GM21360 (cell line): Measurements from ENCODE around the gene NKD2.

Experiments
- ATAC-seq: cut with Tn5 transposase; IDR thresholded peaks from one replicate; pipeline ENCODE4 v1.9.1; 2021; ENCODE audit warnings: mild to moderate bottlenecking, moderate library complexity; ENCODE audit not compliant: unreplicated experiment

Gene NKD2

DNA sequence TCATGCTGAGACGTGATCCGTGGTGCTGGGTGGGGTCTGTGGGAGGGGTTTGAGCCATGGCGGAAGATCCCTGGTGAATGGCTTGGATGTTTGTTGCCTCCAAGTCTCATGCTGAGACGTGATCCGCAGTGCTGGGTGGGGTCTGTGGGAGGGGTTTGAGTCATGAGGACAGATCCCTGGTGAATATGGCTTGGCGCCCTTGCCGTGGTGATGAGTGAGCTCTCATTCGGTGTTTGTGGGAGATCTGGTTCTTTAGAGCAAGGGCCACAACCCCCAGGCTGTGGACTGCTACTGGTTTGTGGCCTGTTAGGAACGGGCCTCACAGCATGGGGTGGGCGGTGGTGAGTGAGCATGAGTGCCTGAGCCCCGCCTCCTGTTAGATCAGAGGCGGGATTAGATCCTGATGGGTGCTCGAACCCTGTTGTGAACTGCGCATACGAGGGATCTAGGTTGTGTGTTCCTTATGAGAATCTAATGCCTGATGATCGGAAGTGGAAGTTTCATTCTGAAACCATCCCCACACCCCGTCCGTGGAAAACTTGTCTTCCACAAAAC lies 31.2 kb downstream of the NKD2 start:
- no peak for ATAC-seq

DNA sequence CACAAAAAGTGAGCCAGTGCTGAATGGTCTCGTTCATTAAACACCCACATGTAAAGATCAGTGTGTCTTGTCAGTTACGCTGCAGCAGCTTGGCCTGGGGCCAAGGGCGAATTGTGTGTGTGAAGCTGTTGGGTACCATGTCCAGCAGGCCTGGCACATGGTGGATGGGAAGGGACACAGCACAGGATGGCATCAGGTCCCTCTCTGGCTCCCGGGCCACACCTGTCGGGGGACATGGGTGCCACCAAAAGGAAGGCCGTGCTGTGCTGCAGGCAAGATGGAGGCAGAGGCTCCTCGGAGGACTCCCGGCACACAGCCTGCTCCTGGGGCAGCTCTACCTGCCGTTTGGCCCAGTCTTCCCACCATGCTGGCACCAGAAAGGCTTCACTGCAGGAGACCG lies 32.0 kb downstream of the NKD2 start:
- no peak for ATAC-seq

- no peak for ATAC-seq
Measured at GRCh38 chr5:1041225-1042143, 32.9 kb downstream of the NKD2 start.

DNA sequence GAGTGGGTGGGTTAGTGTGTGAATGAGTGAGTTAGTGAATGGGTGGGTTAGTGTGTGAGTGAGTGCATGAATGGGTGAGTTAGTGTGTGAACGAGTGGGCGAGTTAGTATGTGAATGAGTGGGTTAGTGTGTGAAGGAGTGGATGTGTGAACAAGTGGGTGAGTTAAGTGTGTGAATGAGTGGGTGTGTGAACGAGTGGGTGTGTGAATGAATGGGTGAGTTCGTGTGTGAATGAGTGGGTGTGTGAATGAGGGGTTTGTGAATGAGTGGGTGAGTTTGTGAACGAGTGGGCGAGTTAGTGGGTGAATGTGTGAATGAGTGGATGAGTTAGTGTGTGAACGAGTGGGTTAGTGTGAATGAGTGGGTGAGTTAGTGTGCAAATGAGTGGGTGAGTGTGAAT lies 34.0 kb downstream of the NKD2 start:
- no peak for ATAC-seq

DNA sequence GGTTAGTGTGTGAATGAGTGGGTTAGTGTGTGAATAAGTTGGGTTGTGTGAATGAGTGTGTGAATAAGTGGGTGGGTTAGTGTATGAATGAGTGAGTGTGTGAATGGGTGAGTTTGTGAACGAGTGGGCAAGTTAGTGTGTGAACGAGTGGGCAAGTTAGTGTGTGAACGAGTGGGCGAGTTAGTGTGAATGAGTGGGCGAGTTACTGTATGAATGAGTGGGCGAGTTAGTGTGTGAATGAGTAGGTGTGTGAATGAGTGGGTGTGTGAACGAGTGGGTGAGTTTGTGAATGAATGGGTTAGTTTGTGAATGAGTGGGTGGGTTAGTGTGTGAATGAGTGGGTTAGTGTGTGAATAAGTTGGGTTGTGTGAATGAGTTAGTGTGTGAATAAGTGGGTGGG lies 34.7 kb downstream of the NKD2 start:
- ATAC-seq, result no peak

- ATAC-seq, result no peak
Measured at GRCh38 chr5:1044117-1044516, 35.5 kb downstream of the NKD2 start.

GRCh38 chr5:1045960-1046560 lies 37.5 kb downstream of the NKD2 start:
- no peak for ATAC-seq

DNA sequence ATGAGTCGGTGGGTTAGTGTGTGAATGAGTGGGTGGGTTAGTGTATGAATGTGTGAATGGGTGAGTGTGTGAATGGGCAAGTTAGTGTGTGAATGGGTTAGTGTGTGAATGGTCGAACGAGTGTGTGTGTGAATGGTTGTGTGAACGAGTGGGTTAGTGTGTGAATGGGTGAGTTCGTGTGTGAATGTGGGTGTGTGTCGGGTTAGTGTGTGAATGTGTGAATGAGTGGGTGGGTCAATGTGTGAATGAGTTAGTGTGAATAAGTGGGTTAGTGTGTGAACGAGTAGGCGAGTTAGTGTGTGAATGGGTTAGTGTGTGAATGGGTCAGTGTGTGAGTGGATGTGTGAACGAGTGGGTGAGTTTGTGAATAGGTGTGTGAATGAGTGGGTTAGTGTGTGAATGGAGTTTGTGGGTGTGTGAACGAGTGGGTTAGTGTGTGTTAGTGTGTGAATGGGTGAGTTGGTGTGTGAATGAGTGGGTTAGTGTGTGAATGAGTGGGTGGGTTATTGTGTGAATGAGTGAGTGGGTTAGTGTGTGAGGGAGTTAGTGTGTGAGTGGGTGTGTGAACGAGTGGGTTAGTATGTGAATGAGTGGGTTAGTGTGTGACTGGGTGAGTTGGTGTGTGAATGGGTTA lies 38.8 kb downstream of the NKD2 start:
- no peak for ATAC-seq

DNA sequence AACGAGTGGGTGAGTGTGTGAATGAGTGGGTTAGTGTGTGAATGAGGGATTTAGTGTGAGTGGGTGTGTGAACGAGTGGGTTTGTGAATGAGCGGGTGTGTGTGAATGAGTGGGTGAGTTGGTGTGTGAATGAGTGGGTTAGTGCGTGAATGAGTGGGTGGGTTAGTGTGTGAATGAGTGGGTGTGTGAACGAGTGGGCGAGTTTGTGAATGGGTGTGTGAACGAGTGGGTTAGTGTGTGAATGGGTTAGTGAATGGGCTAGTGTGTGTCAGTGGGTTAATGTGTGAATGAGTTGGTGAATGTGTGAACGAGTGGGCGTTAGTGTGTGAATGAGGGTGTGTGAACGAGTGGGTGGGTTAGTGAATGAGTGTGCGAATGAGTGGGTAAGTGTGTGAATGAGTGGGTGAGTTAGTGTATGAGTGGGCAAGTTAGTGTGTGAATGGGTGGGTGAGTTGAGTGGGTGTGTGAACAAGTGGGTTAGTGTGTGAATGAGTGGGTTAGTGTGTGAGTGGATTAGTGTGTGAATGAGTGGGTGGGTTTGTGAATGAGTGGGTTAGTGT lies 39.6 kb downstream of the NKD2 start:
- ATAC-seq, result no peak

DNA sequence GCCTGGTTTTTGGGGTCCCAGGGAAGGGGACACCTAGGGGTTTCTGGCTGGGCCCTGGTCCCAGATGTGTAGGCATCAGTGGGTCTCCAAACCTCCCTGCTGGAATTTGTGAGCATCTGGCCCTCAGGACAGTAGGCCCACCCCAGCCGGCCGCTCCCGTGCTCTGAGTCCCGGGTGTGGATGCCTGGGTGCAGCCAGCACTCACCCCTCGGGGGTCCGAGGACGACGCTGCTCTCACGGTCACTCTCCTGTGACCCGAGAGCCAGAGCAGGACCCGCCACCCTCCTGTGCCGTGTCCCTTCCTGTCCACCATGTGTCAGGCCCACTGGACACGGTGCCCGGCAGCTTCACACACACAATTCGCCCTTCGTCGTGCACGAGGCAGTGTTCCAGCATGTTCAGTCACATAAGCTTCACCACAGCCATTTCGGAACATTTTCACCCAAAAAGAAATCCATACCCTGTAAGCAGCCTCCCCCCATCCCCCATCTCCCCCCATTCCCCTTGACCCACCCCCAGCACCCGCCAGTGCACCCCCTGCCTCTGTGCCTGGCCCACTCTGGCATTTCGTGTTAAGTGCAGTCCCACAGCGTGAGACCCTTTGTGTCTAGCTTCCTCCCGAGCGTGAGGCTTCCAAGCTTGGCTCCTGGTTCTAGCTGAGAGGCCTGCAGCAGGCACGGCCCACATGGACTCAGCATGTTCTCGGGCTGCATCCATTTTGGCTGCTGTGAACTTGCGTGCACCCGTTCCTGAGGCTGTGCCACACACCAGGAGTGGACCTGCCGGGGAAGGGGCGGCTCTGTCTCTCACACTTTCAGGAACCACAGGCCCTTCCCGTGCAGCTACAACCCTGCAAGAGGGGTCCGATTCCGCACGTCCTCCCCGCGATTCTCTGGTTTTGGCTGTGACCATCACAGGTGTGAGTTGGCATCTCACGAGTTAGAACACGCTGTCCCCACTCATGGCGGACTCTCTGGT lies 40.5 kb downstream of the NKD2 start:
- no peak for ATAC-seq

GRCh38 chr5:1050423-1051365 lies 42.1 kb downstream of the NKD2 start:
- no peak for ATAC-seq

- no peak for ATAC-seq
Measured at GRCh38 chr5:1051366-1051720, 42.7 kb downstream of the NKD2 start.

GRCh38 chr5:1052076-1052475 lies 43.5 kb downstream of the NKD2 start:
- no peak for ATAC-seq

DNA sequence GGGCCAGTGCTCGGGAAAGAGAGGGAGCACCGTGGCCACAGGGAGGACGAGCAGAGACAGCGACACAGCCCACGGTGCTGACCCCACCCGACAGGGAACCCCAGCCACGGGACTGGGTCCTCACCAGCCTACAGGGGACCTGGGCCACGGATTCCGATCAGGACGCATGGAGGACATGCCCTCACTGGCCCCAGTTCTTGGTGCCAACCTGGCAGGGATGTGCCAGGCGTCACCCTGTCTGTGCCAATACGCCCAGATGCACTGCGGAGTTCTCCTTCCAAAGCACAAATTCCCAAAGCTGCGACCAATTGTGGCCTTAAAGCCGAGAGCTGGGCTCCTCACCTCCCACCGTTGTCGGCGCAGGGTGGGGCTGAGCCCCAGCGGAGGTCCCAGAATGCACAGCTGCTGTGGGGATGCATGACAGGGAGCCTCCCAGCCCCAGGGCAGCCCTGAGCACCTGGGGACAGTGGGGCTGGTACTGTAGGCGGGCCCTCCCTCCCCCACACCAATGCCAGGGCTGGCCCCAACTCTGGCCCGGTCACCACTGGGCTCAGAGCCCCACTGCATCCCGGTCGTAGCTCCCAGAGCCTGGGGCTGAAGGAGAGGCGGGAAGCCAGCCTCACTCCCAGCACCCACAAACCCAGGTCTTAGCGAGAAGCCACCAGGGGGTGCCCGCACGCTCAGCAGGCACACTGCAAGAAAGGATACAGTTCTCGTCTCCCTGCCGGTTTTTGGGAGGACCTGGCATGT lies 44.2 kb downstream of the NKD2 start:
- ATAC-seq, result no peak

DNA sequence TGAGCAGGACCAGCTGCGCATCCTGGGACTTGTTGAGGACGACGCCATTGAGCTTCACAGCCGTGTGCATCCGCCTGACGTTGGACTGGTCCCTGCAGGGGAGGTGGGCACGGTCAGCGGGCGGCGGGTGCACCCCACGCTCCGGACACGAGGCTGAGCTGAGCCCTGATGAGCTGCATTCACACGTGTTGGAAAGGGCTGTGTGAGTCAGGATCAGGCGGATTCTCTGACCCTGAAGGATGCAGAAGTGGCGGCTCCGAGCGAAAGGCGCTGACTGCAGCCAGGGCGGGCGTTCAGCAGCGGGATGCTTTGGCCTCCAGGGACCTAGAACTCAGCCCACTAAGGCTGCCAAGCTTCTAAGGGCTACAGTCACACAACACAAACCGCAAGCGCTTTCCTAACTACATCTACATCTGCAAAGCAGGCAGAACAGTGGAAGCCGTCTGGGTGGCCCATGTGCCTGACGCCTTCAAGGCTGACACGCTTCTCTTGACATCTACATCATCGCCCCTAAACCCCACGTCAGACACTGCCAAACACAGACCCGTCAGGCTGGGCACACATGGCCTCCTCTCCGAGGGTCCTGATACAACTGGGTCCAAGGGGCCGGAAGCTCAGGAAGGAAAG lies 44.9 kb downstream of the NKD2 start:
- no peak for ATAC-seq

DNA sequence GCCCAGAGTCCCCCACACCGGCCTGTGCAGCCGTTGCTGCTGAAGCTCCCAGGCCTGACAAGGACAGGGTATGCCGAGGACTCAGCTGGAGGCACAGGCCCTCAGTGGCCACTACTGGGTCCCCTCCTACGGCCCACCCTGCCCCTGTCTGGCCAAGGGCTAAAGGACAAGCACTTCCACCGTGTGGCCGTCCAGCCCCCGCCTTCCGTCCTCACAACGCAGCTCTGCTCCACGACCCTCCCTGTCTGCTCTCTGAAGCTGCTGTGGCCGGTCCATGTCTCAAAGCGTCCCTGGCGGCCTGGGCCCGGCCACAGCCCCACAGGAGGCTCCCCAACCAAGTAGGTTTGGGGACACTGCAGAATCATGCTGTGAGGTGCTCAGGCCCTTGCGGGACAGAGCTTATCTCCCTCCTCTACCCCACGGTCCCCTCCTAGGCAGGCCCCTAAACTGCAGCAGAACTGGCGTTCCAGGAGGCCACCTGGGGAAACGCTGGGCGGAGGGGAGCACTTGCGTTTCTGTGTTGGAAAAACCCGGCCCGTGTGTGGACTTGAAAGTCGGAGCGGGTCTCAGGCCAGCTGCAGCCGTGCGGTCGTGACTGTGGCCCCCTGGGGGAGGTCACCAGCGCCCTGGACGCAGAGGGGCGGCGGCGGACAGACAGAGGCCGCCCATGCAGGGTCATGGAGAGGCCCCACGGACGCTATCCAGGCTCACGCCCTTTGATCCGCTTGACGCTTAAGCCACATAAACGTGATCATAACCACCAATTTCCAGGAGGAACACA lies 45.6 kb downstream of the NKD2 start:
- ATAC-seq, result no peak
